PC-9 (cell line): Measurements from ENCODE around the gene DST.

Experiments
- CTCF ChIP-seq: fragments of 200-600 bp; sonication (generic); conservative IDR thresholded peaks from 2 replicates; pipeline ENCODE4 v1.6.1; 2017; ENCODE audit warnings: mixed run types, antibody characterized with exemption, mild to moderate bottlenecking, moderate library complexity
- EZH2 ChIP-seq: fragments of 200-600 bp; sonication (generic); IDR thresholded peaks from 2 replicates; pipeline ENCODE4 v1.8.0; 2017; ENCODE audit warnings: antibody characterized with exemption, low read depth

- TF ChIP-seq CTCF (no peak), EZH2 (no peak)
These were observed 41.3 kb downstream of the DST start for GRCh38 chr6:56601390-56601789.
